DOHH2 (cell line): ENCODE measurements around the gene HSPB9.

Experiments used
- H3F3A ChIP-seq: fragments of 200-600 bp; sonication (generic), shearing (Covaris generic); 2 replicates; pipeline ENCODE4 v1.6.0; 2016; ENCODE audit warnings: antibody characterized with exemption, mild to moderate bottlenecking; ENCODE audit not compliant: control insufficient read depth, insufficient read depth
- H3K27ac ChIP-seq: fragments of 200-600 bp; sonication (generic); 2 replicates; pipeline ENCODE4 v1.5.1; 2014; ENCODE audit warnings: low read depth, mild to moderate bottlenecking, low read length, moderate library complexity
- H3K27me3 ChIP-seq: fragments of 200-600 bp; sonication (generic); 2 replicates; pipeline ENCODE4 v1.6.1; 2014; ENCODE audit warnings: mild to moderate bottlenecking, low read length, mixed read lengths; ENCODE audit not compliant: control insufficient read depth
- H3K36me3 ChIP-seq: fragments of 200-600 bp; sonication (generic); 2 replicates; pipeline ENCODE4 v1.6.1; 2014; ENCODE audit warnings: mild to moderate bottlenecking, low read length, moderate library complexity, mixed read lengths; ENCODE audit not compliant: control insufficient read depth
- H3K4me1 ChIP-seq: fragments of 200-600 bp; sonication (generic); 2 replicates; pipeline ENCODE4 v1.6.1; 2014; ENCODE audit warnings: mild to moderate bottlenecking, low read length, mixed read lengths; ENCODE audit not compliant: control insufficient read depth
- H3K4me2 ChIP-seq: fragments of 200-600 bp; sonication (generic); 2 replicates; pipeline ENCODE4 v1.6.0; 2014; ENCODE audit warnings: mild to moderate bottlenecking, low read length, moderate library complexity
- H3K4me3 ChIP-seq: fragments of 200-600 bp; sonication (generic); 2 replicates; pipeline ENCODE4 v1.5.1; 2014; ENCODE audit warnings: mild to moderate bottlenecking, low read length, mixed read lengths
- H3K79me2 ChIP-seq: fragments of 200-600 bp; sonication (generic); 2 replicates; pipeline ENCODE4 v1.6.1; 2014; ENCODE audit warnings: mild to moderate bottlenecking, low read length, mixed read lengths; ENCODE audit not compliant: control insufficient read depth
- H3K9me2 ChIP-seq: fragments of 200-600 bp; sonication (generic); replicated peaks from 2 replicates; pipeline ENCODE4 v1.6.1; 2014; ENCODE audit warnings: mild to moderate bottlenecking, low read length, mixed read lengths; ENCODE audit not compliant: control insufficient read depth
- H3K9me3 ChIP-seq: fragments of 200-600 bp; sonication (generic); 2 replicates; pipeline ENCODE4 v1.6.1; 2014; ENCODE audit warnings: antibody characterized with exemption, low read length, mixed read lengths; ENCODE audit not compliant: control insufficient read depth, insufficient read depth
- H4K20me1 ChIP-seq: fragments of 200-600 bp; sonication (generic); 2 replicates; pipeline ENCODE4 v1.6.0; 2014; ENCODE audit warnings: low read depth, mild to moderate bottlenecking, antibody characterized with exemption, low read length, moderate library complexity; ENCODE audit not compliant: control insufficient read depth, insufficient read depth
- EZH2phosphoT487 ChIP-seq: fragments of 200-600 bp; sonication (generic); IDR thresholded peaks from 2 replicates; pipeline ENCODE4 v1.6.1; 2017; ENCODE audit warnings: borderline replicate concordance, mild to moderate bottlenecking, antibody characterized with exemption, low read length, moderate library complexity, mixed read lengths
- TF ChIP-seq, protein P1 (sequence below): fragments of 200-600 bp; sonication (generic); IDR thresholded peaks from one replicate; pipeline ENCODE4 v1.5.1; 2014; ENCODE audit warnings: antibody characterized with exemption, mild to moderate bottlenecking, low read depth, low read length; ENCODE audit not compliant: poor library complexity, severe bottlenecking

The HSPB9 gene

DNA sequence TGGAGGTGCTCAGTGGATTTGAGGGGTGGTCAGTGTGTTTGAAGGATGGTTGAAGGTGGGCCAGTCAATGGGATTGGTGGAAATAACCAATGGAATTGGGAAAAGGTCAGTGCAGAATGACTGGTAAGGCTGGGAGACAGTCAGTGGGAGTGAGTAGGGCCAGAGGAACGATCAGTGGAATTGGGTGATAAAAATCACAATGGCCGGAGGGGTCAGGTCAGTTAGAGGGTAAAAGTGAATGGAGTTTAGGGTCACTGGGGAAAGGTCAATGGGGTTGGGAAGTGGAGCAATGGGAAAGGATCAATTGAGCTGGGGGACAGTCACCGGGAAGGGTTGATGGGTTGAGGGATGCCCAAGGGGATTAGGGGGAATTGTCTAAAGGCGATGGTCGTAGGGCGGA, 43.1 kb downstream of the HSPB9 start:
- no peaks in the 10 kb centered on the region for H3K4me1 ChIP-seq
- no peak overlapping the region for H3K4me2 ChIP-seq
- no peaks in the 10 kb centered on the region for H3K9me2 ChIP-seq
- H3F3A ChIP-seq, result no peaks in the 10 kb centered on the region
- H3K36me3 ChIP-seq, result no peaks in the 10 kb centered on the region
- no peaks in the 10 kb centered on the region for H4K20me1 ChIP-seq
- H3K4me3 ChIP-seq, result no peak overlapping the region
- no peaks in the 10 kb centered on the region for H3K27me3 ChIP-seq
- no peak overlapping the region for H3K27ac ChIP-seq
- TF ChIP-seq, protein P1, sequence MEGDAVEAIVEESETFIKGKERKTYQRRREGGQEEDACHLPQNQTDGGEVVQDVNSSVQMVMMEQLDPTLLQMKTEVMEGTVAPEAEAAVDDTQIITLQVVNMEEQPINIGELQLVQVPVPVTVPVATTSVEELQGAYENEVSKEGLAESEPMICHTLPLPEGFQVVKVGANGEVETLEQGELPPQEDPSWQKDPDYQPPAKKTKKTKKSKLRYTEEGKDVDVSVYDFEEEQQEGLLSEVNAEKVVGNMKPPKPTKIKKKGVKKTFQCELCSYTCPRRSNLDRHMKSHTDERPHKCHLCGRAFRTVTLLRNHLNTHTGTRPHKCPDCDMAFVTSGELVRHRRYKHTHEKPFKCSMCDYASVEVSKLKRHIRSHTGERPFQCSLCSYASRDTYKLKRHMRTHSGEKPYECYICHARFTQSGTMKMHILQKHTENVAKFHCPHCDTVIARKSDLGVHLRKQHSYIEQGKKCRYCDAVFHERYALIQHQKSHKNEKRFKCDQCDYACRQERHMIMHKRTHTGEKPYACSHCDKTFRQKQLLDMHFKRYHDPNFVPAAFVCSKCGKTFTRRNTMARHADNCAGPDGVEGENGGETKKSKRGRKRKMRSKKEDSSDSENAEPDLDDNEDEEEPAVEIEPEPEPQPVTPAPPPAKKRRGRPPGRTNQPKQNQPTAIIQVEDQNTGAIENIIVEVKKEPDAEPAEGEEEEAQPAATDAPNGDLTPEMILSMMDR, result no peak
- no peak for TF ChIP-seq EZH2phosphoT487
- no peaks in the 10 kb centered on the region for H3K9me3 ChIP-seq
- no peaks in the 10 kb centered on the region for H3K79me2 ChIP-seq

DNA sequence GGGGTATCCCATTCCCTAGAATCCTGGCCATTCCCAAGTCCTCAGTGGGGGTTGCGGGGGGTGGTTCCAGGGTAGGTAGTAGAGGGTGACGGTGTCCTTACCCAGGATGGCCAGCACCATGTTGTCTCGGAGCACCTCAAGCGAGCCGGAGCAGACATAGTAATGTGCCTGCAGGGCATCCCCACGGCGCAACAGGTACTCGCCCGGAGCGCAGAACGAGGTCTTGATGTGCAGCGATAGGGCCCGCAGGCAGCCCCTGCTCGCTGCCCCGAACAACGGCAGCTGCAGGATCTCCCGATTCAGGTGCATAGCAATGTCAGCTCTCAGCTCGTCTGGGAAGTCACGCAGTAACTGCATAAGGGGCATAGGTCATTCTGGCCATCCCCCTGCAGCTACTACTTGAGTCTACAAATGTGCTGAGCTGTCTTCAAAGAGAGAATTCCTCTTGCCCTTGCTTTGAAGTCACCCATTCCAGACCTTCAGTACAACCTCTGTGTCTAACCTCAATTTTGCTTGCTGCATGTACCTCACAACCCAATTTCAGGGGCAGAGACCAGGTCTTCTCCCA, 43.7 kb downstream of the HSPB9 start:
- Histone ChIP-seq H3F3A (no peaks in the 10 kb centered on the region), H3K4me3 (no peak overlapping the region), H3K4me1 (no peaks in the 10 kb centered on the region), H3K4me2 (no peak overlapping the region), H3K79me2 (no peaks in the 10 kb centered on the region), H3K27ac (no peak overlapping the region), H4K20me1 (no peaks in the 10 kb centered on the region), H3K27me3 (no peaks in the 10 kb centered on the region), H3K9me3 (no peaks in the 10 kb centered on the region), H3K36me3 (no peaks in the 10 kb centered on the region), H3K9me2 (no peaks in the 10 kb centered on the region)
- no peak for TF ChIP-seq EZH2phosphoT487
- TF ChIP-seq, protein P1, result no peak

DNA sequence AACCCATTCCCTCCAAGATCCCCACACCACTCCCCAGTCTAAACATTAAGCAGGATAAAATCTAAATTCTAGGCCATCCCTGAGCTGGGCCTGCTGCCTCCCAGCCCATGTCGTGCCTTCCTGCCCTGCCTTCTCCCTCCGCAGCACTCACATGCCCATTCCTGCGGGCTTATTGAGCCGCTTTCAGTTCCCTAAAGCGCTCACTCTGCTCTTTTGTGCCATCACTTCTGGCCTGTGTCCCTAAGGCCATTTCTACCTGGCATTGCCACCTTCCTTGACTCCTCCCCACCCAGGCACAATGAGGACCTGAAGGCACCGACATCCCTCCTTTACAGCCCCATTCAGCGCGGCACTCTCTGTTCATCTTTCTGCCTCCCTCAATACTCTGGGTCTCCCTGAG, 45.2 kb downstream of the HSPB9 start:
- Histone ChIP-seq H3F3A (no peaks in the 10 kb centered on the region), H4K20me1 (no peaks in the 10 kb centered on the region), H3K27ac (no peak overlapping the region), H3K9me2 (no peaks in the 10 kb centered on the region), H3K4me2 (no peak overlapping the region), H3K4me3 (no peak overlapping the region), H3K27me3 (no peaks in the 10 kb centered on the region), H3K4me1 (no peaks in the 10 kb centered on the region), H3K9me3 (no peaks in the 10 kb centered on the region), H3K79me2 (no peaks in the 10 kb centered on the region), H3K36me3 (no peaks in the 10 kb centered on the region)
- TF ChIP-seq, protein P1, result no peak
- no peak for TF ChIP-seq EZH2phosphoT487
